GM20431 (cell line): ENCODE measurements around the gene ADGRG1.
"Not testable (repeated sequence)": the region's sequence is repeated elsewhere in the genome, so short reads cannot be mapped to it uniquely, and the experiment has no call there.

Source experiments
- in situ Hi-C: fragments of 300-500 bp; cut with MseI, MboI; formaldehyde crosslinking; loops from one replicate; pipeline ENCODE4 v1.15.0; 2020; ENCODE audit warnings: low sequenced_read_pairs; ENCODE audit not compliant: unreplicated experiment

The ADGRG1 gene

GRCh38 chr16:57660715-57661463 lies 32.5 kb downstream of the ADGRG1 start:
- in situ Hi-C loops: no loop called here

GRCh38 chr16:57661510-57661909 lies 33.1 kb downstream of the ADGRG1 start:
- in situ Hi-C loops: no loop called here

GRCh38 chr16:57661936-57662906 lies 33.8 kb downstream of the ADGRG1 start:
- in situ Hi-C loops: no loop called here

DNA sequence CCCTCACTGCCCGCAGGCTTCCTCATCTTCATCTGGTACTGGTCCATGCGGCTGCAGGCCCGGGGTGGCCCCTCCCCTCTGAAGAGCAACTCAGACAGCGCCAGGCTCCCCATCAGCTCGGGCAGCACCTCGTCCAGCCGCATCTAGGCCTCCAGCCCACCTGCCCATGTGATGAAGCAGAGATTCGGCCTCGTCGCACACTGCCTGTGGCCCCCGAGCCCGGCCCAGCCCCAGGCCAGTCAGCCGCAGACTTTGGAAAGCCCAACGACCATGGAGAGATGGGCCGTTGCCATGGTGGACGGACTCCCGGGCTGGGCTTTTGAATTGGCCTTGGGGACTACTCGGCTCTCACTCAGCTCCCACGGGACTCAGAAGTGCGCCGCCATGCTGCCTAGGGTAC lies 35.0 kb downstream of the ADGRG1 start:
- in situ Hi-C loops: no loop called here

DNA sequence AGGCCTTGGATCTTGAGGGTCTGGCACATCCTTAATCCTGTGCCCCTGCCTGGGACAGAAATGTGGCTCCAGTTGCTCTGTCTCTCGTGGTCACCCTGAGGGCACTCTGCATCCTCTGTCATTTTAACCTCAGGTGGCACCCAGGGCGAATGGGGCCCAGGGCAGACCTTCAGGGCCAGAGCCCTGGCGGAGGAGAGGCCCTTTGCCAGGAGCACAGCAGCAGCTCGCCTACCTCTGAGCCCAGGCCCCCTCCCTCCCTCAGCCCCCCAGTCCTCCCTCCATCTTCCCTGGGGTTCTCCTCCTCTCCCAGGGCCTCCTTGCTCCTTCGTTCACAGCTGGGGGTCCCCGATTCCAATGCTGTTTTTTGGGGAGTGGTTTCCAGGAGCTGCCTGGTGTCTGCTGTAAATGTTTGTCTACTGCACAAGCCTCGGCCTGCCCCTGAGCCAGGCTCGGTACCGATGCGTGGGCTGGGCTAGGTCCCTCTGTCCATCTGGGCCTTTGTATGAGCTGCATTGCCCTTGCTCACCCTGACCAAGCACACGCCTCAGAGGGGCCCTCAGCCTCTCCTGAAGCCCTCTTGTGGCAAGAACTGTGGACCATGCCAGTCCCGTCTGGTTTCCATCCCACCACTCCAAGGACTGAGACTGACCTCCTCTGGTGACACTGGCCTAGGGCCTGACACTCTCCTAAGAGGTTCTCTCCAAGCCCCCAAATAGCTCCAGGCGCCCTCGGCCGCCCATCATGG lies 35.7 kb downstream of the ADGRG1 start:
- in situ Hi-C loops: no loop called here

DNA sequence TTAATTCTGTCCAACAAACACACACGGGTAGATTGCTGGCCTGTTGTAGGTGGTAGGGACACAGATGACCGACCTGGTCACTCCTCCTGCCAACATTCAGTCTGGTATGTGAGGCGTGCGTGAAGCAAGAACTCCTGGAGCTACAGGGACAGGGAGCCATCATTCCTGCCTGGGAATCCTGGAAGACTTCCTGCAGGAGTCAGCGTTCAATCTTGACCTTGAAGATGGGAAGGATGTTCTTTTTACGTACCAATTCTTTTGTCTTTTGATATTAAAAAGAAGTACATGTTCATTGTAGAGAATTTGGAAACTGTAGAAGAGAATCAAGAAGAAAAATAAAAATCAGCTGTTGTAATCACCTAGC lies 36.2 kb downstream of the ADGRG1 start:
- in situ Hi-C loops: no loop called here

DNA sequence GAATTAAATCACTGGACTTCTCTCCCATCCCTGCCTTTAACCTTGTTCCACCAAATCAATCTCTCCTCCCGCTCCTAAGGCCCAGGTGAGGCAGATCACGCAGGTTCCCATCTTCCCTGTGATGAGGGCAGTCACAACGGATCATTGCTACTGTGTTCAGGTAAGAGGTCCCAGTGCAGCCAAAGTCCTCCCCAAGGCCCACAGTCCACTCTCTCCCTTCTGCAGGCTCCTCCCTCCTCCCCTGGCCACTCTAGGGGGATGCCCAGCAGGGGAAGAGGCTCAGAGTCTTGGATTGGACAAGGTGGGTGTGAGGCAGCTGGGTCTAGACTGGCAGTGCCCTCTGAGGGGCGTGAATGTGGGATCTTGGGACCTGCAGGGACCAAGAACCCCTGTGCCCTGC lies 37.1 kb downstream of the ADGRG1 start:
- in situ Hi-C loops: no loop called here

GRCh38 chr16:57666353-57667047 lies 38.1 kb downstream of the ADGRG1 start:
- in situ Hi-C loops: no loop called here

DNA sequence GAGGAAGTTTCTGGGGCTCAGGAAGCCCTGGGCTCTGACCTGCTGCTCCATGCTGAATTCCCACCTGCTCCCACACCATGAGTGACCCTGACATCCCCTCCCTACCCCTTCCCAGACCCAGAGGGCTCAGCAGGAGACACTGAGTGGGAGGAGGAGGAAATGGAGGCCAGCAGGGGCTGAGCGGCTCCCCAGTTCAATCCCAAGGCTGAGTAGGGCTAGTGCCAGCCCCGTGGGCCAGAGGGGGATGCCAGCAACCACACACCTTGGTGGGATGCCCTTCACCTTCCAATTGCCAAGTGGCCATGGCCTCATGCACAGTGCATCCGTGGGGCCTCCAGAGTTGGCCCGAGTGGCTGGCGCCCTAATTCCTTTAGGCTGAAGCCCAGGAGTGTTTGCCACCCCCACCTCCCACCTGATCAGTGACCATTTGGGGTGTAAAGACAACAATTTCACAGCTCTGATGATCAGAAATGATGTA lies 38.7 kb downstream of the ADGRG1 start:
- in situ Hi-C loops: no loop called here

DNA sequence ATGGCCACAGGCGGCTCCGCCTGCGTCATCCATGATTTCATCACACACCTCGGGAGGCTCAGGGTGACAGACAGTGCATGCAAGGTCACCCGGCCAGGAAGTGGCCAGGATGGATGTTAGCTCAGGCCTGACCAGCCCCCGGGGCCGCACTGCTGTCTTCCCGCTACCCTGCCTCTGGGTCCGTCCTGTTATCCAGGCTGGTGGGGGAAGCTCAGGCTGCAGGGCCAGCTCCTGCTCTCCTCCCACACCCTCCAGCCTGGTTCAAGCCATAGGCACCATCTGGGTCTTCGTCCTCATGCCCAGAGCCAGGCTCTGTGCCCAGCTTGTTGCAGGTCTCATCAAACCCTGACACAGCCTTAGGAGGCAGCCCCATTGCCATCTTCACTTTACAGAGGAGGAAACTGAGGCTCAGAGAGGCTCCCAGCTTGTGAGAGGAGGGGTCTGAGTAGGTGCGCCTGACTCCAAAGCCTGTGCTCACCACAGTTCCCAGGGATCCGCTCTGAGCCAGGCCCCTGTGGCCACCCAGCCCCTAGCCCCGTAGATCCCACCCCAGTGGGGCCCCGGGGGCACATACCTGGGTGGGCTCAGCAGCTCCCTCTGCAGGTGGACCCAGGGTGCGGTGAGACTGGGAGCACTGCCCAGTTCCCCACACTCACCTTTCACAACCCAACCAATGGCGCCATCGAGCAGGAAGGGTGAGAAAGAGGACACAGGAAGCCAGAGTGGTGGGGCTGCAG lies 39.3 kb downstream of the ADGRG1 start:
- in situ Hi-C loops: no loop called here

DNA sequence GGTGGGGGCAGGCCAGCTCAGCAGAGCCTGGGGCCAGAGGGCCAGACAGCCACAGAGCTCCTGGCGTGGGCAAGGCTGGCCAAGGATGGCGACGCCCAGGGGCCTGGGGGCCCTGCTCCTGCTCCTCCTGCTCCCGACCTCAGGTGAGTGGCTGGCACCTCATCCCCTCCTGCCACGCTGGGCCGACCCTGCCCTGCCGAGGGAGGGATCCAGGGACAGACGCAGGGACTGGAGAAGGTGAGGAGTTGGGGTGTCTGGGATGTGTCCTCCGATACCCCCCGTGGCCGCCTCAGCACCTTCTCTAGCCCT lies 39.8 kb downstream of the ADGRG1 start, which contains the start of gene ADGRG3:
TSS of gene ADGRG3 (plus strand) at position 44 of the 309 bp plus-strand sequence. CDS start at position 86, 42 bp downstream.
- in situ Hi-C loops: no loop called here

GRCh38 chr16:57668630-57669475 lies 40.4 kb downstream of the ADGRG1 start:
- in situ Hi-C loops: no loop called here

DNA sequence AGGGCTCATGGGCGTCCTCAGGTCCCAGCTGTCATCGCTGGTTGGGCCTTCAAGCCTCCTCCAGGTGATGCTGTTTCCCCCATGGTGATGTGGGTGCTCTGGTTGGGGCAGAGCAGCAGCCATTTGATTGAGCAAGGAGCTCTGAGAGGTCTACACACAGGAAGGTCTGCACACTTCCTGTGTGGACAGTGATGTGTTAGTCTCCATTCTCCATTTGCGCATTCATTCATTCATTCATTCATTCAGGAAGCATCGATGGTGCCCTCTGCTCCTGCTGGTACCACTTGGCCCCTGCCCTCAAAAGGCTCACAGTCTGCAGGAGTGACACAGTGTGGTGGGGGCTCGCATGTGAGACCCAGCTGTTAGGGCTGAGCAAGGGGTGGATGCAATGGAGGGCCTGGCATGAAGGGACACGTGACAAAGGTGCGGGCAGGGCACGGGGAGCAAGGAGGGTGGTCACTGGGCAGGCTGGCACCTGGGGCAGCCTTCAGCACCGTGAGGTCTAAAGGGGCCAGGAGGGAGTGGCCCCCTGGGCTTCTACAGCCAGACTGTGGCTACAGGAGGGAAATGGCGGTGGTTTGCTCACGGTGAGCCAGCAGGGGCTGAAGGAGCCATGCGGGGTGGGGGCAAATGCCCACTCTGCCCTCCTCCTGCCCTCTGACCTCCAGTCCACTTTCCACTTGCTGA lies 41.2 kb downstream of the ADGRG1 start:
- in situ Hi-C loops: no loop called here

GRCh38 chr16:57670196-57670595 lies 41.8 kb downstream of the ADGRG1 start:
- in situ Hi-C loops: no loop called here

DNA sequence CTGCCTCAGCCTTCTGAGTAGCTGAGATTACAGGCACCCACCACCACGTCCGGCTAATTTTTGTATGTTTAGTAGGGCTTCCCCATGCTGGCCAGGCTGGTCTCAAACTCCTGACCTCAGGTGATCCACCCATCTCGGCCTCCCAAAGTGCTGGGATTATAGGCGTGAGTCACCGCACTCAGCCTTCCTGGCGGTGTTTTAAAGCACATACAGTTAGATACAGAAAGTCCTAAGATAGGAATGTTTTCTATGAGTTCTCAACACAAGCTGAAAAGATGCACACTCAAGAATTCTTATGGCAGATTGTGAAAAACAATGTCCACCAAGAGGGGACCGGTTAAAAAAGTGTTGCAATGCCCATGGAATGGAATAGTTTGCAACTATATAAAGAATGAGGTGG lies 43.0 kb downstream of the ADGRG1 start:
- in situ Hi-C loops: not testable (repeated sequence)

GRCh38 chr16:57672416-57672815 lies 44.0 kb downstream of the ADGRG1 start:
- in situ Hi-C loops: no loop called here

DNA sequence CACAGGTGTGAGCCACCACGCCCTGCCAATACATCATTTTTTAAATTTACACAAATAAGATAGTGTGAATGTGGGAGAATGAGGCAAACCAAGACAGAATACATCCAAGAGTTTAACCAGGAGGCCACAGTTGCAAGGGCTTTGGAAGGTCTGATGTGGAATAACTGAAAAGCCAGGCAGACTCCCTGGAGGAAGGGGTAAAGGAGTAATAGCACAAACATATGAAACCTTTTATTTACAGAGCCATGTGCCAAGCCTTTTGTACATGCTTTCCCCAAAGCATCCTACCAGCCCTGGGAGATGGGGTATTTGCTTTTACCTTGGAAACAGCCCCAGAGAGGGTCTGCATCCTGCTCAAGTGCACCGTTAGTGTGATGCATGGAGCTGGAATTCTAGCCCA lies 44.4 kb downstream of the ADGRG1 start:
- in situ Hi-C loops: no loop called here
